ENCODE results near the gene BLCAP.

Gene BLCAP

DNA sequence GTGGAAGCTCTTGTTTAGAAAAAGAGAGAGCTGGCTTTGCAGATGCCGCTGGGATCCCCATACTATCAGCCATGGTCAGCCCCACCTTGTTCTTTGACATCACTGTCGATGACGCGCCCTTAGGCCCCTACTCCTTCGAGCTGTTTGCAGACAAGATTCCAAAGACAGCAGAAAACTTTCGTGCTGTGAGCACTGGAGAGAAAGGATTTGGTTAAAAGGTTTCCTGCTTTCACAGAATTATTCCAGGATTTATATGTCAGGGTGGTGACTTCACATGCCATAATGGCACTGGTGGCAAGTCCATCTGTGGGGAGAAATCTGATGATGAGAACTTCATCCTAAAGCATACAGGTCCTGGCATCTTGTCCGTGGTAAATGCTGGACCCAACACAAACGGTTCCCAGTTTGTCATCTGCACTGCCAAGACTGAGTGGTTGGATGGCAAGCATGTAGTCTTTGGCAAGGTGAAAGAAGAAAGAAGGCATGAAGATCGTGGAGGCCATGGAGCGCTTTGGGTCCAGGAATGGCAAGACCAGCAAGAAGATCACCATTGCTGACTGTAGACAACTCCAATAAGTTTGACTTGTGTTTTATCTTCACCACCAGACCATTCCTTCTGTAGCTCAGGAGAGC, 2.4 kb upstream of the BLCAP start:
- DNase-seq (ENCODE audit: low read depth, low spot score) = no peak

GRCh38 chr20:37529214-37529967, 1.7 kb upstream of the BLCAP start:
- no peak for DNase-seq (ENCODE audit: low read depth, low spot score)

- no peak for DNase-seq (ENCODE audit: low read depth, low spot score)
Observed at GRCh38 chr20:37528446-37529213, 954 bp upstream of the BLCAP start.

- DNase-seq (ENCODE audit: low read depth, low spot score) = no peak
Observed at GRCh38 chr20:37526839-37527637, 638 bp downstream of the BLCAP start.

DNA sequence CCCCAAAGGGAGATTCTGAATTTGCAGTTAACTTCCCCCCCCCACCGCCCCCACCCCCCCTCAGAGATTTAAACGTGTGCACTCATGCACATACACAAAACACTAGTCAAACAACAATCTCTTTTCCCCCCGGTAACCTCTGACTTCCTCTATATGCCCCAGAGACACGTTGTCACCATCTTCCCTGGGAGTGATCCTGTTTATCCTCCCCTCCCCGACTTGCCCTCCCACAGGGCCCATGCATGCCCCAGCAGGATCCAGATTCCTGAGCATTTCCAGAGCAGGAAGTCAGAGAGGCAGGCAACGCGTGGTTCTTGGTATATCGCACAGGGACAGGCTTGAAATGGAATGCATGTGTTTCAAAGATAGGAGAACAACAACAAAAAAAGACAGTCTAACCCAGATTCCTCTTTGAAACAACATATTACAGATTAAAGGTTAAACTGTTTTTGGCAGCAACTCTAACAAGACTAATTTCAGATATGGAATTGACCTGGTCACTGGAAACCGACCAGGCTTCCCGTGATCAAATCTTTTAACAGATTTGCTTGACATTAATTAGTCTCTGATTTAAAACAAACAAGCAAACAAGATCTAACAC, 1.3 kb downstream of the BLCAP start:
- DNase-seq (ENCODE audit: low read depth, low spot score) = no peak

- no peak for DNase-seq (ENCODE audit: low read depth, low spot score)
Observed at GRCh38 chr20:37525810-37526209, 1.9 kb downstream of the BLCAP start.

- DNase-seq (ENCODE audit: low read depth, low spot score) = no peak
Observed at GRCh38 chr20:37524859-37525708, 2.6 kb downstream of the BLCAP start.

DNA sequence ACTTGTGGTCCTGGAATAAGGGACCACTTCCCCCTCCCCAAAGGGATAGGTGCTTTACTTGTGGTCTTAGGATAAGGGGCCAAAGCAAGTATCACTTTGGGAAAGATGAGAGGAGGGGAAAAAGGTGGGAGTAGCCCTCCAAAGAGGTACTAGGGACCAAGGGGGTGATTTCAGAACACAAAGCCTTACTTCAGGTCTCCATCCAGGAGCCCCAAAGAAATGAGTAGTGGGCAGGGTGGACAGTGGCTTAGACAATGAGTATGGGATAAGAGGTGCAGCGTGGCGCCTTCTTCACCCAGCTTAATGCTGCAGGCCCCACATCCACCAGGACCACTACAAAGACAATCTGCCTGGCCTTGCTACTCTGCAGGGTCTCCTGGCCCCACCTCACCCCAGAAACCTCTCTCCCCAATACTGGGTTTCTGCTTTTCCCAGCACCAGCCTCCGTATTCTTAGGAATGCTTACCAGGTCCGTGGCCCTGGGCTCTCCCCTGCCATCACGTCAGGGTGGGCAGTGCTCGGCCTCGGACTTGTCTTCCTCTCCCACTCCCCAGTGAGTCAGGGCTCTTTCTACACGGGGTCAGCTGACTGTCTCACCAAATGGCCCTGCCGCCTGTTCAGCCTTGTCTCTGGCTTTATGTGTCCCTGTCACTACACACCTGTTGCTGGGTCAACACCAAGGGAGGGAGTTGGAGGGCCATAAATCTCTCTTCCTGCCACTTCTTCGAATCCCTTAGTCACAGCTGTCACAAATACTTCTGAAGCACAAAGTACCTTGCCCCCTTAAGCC, 3.6 kb downstream of the BLCAP start:
- no peak for DNase-seq (ENCODE audit: low read depth, low spot score)

- no peak for DNase-seq (ENCODE audit: low read depth, low spot score)
Observed at GRCh38 chr20:37523012-37523391, 4.7 kb downstream of the BLCAP start.

DNA sequence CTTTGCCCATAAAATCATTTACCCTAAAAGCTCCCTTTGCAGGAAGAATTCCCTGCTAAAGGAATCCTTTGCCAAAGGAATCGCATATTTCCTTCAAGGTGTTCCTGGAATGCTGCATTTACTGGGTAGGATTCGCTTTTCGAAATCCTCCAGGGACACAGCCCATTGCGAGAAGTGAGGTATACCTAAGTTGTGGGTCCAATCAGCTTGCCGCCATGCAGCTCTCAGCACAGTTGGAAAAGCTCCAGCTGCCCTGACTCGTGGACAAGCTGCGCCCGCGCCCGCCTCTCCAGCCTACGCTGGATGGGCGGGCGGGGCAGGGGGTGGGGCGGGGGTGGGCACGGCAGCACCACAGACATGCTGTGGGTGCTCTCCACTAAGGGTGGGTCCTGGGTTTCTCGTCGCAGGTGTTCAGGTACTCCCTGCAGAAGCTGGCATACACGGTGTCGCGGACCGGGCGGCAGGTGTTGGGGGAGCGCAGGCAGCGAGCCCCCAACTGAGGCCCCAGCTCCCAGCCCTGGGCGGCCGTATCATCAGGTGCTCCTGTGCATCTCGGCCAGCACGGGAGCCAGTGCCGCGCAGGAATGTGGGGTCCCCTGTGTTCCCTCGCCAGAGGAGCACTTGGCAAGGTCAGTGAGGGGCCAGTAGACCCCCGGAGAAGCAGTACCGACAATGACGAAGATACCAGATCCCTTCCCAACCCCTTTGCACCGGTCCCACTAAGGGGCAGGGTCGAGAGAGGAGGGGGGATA, 5.2 kb downstream of the BLCAP start:
- no peak for DNase-seq (ENCODE audit: low read depth, low spot score)

GRCh38 chr20:37521061-37521771, 6.5 kb downstream of the BLCAP start, which contains the start of gene NNAT:
NNAT (plus strand) TSS chr20:37521250; CDS start chr20:37521332, 82 bp downstream.
- DNase-seq (ENCODE audit: low read depth, low spot score) = no peak

DNA sequence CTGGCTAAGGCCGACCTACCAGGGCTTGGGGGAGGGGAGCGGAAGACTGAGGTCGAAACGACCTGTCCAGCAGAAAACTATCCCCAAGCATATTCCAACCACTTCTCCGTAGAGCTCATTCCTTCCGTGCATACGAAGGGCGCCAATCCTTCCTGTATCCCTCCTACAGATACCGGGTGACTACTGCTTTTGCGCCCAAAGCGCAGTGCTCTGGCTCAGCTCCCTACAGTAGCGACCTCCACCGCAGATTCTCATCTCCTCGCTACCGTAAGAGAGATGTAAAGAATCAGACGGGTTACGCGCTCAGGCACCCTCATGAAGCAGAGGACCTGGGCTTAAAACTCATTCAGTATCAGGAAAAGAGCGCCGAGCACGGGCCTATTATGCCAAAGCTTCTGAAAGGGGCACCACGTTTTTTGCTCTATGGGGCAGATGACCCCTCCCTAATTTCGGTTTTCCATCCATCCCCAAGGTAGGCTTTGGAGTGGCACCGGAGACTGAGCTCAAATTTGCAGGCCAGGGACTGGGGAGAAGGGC, 7.2 kb downstream of the BLCAP start:
- DNase-seq (ENCODE audit: low read depth, low spot score) = no peak

- no peak for DNase-seq (ENCODE audit: low read depth, low spot score)
Observed at GRCh38 chr20:37519508-37520418, 7.9 kb downstream of the BLCAP start.

GRCh38 chr20:37518606-37519507, 8.8 kb downstream of the BLCAP start:
- no peak for DNase-seq (ENCODE audit: low read depth, low spot score)

DNA sequence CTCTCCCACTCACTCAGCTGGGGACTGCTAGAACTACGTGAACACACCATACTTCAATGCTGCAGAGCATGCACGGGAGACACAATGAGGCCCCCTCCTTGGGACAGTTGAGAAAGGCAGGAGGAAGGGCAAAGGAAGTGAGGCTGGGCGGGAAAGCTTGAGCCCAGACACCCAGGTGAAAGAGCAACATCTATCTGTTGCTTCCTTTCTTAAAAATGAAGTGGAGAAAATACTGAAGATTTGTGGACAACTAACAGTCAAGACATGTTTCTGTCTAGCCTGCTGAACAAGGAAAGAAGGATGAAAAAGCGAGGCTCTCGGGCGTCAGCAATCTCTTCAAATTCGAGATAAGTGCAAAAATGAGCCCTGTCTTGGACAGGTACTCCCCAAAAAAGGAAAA, 9.6 kb downstream of the BLCAP start:
- no peak for DNase-seq (ENCODE audit: low read depth, low spot score)
